Dermis microvascular lymphatic vessel endothelial cell (primary cell): ENCODE data around the gene CTNNA1. TPM values are rescaled to one million over a fixed set of nuclear protein-coding genes. Genes with fewer than 3 reads are reported as not detected.
"Not testable (repeated sequence)": the region's sequence is repeated elsewhere in the genome, so short reads cannot be mapped to it uniquely, and the experiment has no call there.

Source experiments
- DNase-seq, 2 donors: peaks; one replicate each; pipeline versions ENCODE4 v3.0.0 to v3.0.0-alpha.2; 2010; ENCODE audit warnings: low read depth in 2 of 2
- total RNA-seq: library from RNA; depleted of rRNA; stranded (reverse); fragments of >200 nt; gene quantifications from 2 replicates; pipeline ENCODE4 v1.2.1, GENCODE V29; 2014

CTNNA1 gene
- total RNA-seq, 1 donor from 2014 or later = 515 TPM

DNA sequence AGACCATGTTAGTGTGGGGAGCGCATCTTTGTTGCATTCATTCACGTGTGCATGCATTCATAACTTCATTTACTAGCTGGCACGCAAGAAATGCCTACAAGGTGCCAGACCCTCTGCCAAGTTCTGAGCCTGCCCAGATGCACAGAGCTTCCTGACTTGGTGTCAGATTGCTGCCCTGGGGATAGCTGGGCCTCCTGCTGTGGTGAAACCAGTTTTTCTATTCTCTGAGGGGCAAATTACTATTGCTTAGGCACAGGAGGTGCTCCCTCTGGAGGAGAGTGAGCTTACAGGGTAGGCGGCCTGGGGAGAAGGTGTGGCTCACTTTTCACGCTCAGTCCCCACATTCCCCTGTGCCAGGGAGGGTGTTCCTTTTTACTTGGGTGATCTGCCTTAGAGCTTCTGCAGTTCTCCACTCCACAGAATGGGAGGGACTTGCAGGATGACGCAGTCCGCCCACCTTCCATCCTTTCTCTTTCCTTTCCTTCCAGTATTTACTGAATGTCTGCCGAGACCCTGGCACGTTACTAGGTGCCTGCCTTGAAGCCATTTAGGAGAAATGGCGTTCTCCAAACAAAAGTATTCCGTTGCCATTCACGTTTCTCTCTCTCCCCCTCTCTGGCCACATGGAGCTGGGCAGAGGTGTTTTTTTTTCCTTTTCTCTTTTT is 27.9 kb upstream of the CTNNA1 start:
- no peak for DNase-seq

- DNase-seq = no peak
Observed at GRCh38 chr5:138725818-138726416, 27.3 kb upstream of the CTNNA1 start.

GRCh38 chr5:138726848-138727247 is 26.4 kb upstream of the CTNNA1 start:
- DNase-seq = no peak

- DNase-seq = not testable (repeated sequence)
Observed at GRCh38 chr5:138730496-138730895, 22.7 kb upstream of the CTNNA1 start.

- no peak for DNase-seq
Observed at GRCh38 chr5:138732466-138732865, 20.8 kb upstream of the CTNNA1 start.

GRCh38 chr5:138732933-138733332 is 20.3 kb upstream of the CTNNA1 start:
- DNase-seq = no peak

DNA sequence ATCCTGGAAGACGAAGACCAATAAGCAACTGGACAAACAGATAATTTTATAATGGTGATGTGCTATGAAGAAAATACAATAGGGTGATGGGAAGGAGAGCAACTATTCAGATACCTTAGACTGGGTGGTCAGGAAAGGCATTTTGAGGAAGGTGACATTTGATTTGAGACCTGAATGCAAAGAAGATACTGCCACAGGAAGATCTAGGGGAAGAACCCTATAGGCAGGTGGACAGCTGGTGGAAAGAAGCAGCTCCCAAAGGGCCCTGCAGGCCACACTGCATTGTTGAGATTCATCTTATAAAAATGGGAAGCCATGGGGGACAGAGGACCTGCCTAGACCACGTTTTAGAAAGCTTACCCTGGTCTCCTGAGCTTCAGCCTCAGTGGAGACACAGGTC is 19.7 kb upstream of the CTNNA1 start:
- DNase-seq = no peak

DNA sequence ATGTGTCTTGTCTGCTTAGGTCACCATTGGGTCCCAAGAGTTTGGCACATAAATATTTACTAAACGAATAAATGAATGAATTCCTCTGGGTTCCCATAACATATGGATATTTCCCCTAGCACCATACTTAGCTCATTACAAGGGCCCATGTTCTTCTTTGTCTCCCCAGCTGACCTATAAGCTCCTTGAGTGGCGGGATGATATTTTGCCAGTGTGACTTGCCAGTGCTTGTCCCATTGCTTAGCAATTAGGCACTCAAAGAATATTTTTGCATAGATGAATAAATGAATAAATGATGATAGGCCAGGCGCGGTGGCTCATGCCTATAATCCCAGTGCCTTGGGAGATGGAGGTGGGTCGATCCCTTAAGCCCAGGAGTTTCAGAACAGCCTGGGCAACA is 16.9 kb upstream of the CTNNA1 start:
- DNase-seq = no peak

- no peak for DNase-seq
Observed at GRCh38 chr5:138737494-138738265, 15.5 kb upstream of the CTNNA1 start.

GRCh38 chr5:138738399-138738798 is 14.8 kb upstream of the CTNNA1 start:
- no peak for DNase-seq

GRCh38 chr5:138739938-138740337 is 13.3 kb upstream of the CTNNA1 start:
- no peak for DNase-seq

DNA sequence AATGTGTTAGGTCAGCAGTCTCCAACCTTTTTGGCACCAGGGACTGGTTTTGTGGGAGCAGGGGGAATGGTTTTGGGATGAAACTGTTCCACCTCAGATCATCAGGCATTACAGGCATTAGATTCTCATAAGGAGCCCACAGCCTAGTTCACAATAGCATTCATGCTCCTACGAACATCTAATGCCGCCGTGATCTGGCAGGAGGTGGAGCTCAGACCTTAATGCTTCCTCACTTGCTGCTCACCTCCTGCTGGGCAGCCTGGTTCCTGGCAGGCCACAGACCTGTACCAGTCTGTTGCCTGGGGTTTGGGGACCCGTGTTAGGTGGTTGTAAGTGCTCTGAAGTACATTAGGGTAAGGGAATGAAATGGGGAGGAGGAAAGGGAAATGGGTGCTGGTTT is 9.7 kb upstream of the CTNNA1 start:
- no peak for DNase-seq

- DNase-seq = no peak
Observed at GRCh38 chr5:138745268-138745667, 8.0 kb upstream of the CTNNA1 start.

GRCh38 chr5:138748630-138749081 is 4.6 kb upstream of the CTNNA1 start:
- no peak for DNase-seq

GRCh38 chr5:138751344-138751743 is 1.9 kb upstream of the CTNNA1 start:
- not testable (repeated sequence) for DNase-seq

DNA sequence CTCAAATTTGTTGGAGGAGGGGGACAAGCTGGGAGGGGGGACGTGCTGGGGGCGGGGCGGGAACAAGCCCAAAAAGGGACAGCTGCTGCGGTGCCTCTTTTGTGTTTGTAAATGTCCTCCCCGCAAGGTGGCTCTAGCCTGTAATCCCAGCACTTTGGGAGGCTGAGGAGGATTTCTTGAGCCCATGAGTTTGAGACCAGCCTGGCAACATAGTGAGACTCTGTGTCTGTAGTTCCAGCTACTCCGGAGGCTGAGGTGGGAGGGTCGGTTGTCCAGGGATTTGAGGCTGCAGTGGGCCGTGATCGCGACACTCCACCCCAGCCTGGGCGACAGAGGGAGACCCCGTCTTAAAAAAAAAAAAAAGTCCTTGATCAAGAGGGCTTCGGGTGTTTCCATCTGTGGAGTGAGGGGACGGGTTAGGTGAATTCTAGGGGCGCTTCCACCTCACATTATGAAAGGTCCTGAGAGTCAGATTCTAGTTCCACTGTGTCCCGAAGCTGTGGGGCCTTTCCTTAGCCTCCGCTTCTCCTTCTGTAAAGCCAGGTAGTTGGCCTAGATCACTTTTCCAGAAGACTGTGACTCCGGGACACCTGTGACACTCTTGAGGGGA is 779 bp upstream of the CTNNA1 start:
- DNase-seq = no peak

GRCh38 chr5:138753794-138754698 is 821 bp downstream of the CTNNA1 start:
- DNase-seq = peak; percentile 91 to 95

DNA sequence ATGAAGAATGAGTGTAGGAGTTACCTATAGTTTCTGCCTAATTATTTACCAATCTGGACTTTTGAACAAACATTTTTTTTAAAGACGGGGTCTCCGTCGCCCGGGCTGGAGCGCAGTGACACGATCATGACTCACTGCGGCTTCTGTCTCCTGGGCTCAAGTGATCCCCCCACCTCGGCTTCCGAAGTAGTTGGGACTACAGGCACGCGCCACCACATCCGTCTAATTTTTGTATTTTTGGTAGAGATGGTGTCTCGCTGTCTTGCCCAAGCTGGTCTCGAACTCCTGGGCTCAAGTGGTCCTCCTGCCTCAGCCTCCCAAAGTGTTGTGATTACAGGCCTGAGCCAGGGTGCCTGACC is 1.5 kb downstream of the CTNNA1 start:
- peak in 1 of 2 donors; percentile 69 for DNase-seq

GRCh38 chr5:138755084-138755748 is 2.0 kb downstream of the CTNNA1 start:
- DNase-seq = no peak

DNA sequence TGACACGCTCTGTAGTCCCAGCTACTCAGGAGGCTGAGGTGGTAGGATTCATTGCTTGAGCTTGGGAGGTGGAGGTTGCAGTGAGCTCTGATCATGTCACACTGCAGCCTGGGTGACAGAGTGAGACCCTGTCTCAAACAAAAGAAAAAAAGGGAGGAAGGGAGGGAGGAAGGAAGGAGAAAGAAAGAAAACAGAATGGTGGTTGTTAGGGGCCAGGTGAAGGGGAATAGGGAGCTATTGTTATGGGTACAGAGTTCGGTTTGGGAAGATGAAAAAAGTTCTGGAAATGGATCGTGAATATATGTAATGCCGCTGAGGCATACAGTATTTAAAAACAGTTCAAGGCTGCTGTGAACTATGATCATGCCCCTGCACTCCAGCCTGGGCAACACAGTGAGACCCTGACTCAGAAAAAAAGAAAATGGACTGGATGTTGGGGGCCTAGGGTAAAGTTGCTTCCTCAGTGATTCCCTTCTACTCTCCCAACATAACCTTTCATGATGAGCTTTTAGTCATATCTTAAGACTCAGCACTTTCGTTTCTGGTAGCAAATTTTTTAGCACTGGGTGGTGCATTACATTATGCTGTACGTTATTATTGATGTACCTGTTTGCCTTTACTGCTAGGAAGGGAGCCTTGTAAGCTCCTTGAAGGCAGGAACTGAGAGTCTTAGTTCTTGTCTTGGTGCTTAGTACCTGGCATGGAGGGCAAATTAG is 4.0 kb downstream of the CTNNA1 start:
- DNase-seq = no peak
